Transverse colon (tissue), 4 donors: ENCODE results near the gene MRPL14. TPM values are rescaled to one million over a fixed set of nuclear protein-coding genes. Genes with fewer than 3 reads are reported as not detected.

ENCODE experiments used
- DNase-seq: peaks from one replicate; pipeline ENCODE4 v3.0.0-alpha.2; 2019
- H3K27ac ChIP-seq, 4 donors: fragments of 200-600 bp; sonication (generic); 2 replicates each; pipeline ENCODE4 v1.5.1; 2016 to 2018; ENCODE audit warnings: inconsistent platforms in 4 of 4
- H3K27me3 ChIP-seq: fragments of 200-600 bp; sonication (generic); 2 replicates; pipeline ENCODE4 v1.5.1; 2017; ENCODE audit warnings: inconsistent platforms
- H3K36me3 ChIP-seq, 4 donors: fragments of 200-600 bp; sonication (generic); 2 replicates each; pipeline ENCODE4 v1.5.1; 2017 to 2019; ENCODE audit warnings: inconsistent platforms in 4 of 4
- H3K4me1 ChIP-seq, 4 donors: fragments of 200-600 bp; sonication (generic); 2 replicates each; pipeline ENCODE4 v1.5.1; 2017 to 2020; ENCODE audit warnings: inconsistent platforms in 4 of 4
- H3K4me3 ChIP-seq, 4 donors: fragments of 200-600 bp; sonication (generic); 1 replicate in 1 of 4; 2 replicates in 3 of 4; pipeline versions ENCODE4 v1.5.1 to v1.6.1; 2017 to 2019; ENCODE audit warnings: inconsistent platforms in 4 of 4
- H3K9me3 ChIP-seq, 2 donors: fragments of 200-600 bp; sonication (generic); 2 replicates each; pipeline ENCODE4 v1.5.1; 2017 to 2019; ENCODE audit warnings: inconsistent platforms in 2 of 2
- EP300 ChIP-seq: sonication (generic); formaldehyde crosslinking; IDR thresholded peaks from one replicate; pipeline ENCODE4 v1.6.1; 2017; ENCODE audit warnings: antibody characterized with exemption, low read depth
- POLR2A ChIP-seq: fragments of 450-650 bp; IDR thresholded peaks from one replicate; pipeline ENCODE4 v1.6.1; 2016; ENCODE audit warnings: antibody characterized with exemption, mild to moderate bottlenecking, moderate library complexity
- POLR2AphosphoS5 ChIP-seq, 3 donors: sonication (generic); formaldehyde crosslinking; IDR thresholded peaks; one replicate each; pipeline ENCODE4 v1.6.1; 2016; ENCODE audit warnings: antibody characterized with exemption in 3 of 3
- WGBS, 2 donors: methylation state at CpG; one replicate each; pipeline ENCODE4 v1.1.5; 2018; ENCODE audit warnings: low coverage in 1 of 2; 5-methylcytosine and 5-hydroxymethylcytosine counted together
- in situ Hi-C, 4 donors: fragments of 200-750 bp; cut with MboI; loops; one replicate each; pipeline versions ENCODE4 v1.15.0 to v1.15.1; 2017; ENCODE audit warnings: low sequenced_read_pairs in 3 of 4, low pct_ligation_motif_present in 1 of 4, low pct_unique_long_range_greater_than_20kb in 1 of 4
- intact Hi-C: fragments of 100-400 bp; cut with DNase I; formaldehyde crosslinking; loops from one replicate; pipeline ENCODE4 v1.15.1; 2023; ENCODE audit warnings: low total_unique reads
- total RNA-seq, 4 donors: library from RNA; depleted of rRNA; stranded (reverse); fragments of >200 nt; gene quantifications; one replicate each; pipeline ENCODE4 v1.1.0, GENCODE V29; 2016
- TF ChIP-seq, protein P1 (sequence below), 5 experiments: fragments of 200-600 bp in 3 of 5; fragments of 450-650 bp in 2 of 5; sonication (generic) in 3 of 5; IDR thresholded peaks; 1 replicate in 2 of 5; 2 replicates in 3 of 5; pipeline ENCODE4 v1.5.1; 2016 to 2017; ENCODE audit warnings: antibody characterized with exemption in 5 of 5, inconsistent platforms in 3 of 5, mild to moderate bottlenecking in 2 of 5, moderate library complexity in 1 of 5

The MRPL14 gene
- total RNA-seq, 4 donors from 2014 or later = 15.5 to 54.6 (median 45.9) TPM

DNA sequence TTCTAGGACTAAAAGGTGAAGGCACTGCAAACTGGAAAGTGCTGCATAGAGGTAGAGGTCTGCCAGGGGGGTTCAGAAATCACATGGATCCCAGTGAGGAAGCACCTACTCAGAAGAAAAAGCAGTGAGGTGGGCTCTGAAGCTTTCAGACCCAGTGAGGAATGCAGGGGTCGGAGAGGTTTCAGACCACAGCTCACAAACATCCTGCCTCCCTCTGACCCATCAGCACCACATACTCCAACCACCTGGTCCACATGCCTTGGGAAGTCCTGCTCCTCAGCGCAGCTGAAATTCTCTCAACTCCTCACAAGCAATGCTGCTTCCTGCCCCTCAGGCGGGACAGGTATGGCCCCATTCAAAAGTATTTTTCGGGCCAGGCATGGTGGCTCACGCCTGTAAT, 20.2 kb downstream of the MRPL14 start:
- peaks cover 0 to 9% (median 2%) of the 10 kb centered on the region in 4 donors for H3K36me3 ChIP-seq
- in situ Hi-C loops = no loop called here
- no peak overlapping the region for H3K4me3 ChIP-seq
- H3K27me3 ChIP-seq = no peaks in the 10 kb centered on the region
- intact Hi-C loops = no loop called here
- no peaks in the 10 kb centered on the region for H3K9me3 ChIP-seq
- no peak overlapping the region for H3K27ac ChIP-seq
- DNase-seq = no peak
- peaks cover 0 to 9% (median 3%) of the 10 kb centered on the region in 4 donors for H3K4me1 ChIP-seq
- TF ChIP-seq POLR2A (no peak), EP300 (no peak), POLR2AphosphoS5 (IDR thresholded peaks at IDR 0.05) (no peak)
- TF ChIP-seq, protein P1, sequence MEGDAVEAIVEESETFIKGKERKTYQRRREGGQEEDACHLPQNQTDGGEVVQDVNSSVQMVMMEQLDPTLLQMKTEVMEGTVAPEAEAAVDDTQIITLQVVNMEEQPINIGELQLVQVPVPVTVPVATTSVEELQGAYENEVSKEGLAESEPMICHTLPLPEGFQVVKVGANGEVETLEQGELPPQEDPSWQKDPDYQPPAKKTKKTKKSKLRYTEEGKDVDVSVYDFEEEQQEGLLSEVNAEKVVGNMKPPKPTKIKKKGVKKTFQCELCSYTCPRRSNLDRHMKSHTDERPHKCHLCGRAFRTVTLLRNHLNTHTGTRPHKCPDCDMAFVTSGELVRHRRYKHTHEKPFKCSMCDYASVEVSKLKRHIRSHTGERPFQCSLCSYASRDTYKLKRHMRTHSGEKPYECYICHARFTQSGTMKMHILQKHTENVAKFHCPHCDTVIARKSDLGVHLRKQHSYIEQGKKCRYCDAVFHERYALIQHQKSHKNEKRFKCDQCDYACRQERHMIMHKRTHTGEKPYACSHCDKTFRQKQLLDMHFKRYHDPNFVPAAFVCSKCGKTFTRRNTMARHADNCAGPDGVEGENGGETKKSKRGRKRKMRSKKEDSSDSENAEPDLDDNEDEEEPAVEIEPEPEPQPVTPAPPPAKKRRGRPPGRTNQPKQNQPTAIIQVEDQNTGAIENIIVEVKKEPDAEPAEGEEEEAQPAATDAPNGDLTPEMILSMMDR (IDR thresholded peaks at IDR 0.05) = no peak
- 97 to 100% methylated on average over 2 to 5 of the region's 5 CpGs for WGBS, 2 donors

DNA sequence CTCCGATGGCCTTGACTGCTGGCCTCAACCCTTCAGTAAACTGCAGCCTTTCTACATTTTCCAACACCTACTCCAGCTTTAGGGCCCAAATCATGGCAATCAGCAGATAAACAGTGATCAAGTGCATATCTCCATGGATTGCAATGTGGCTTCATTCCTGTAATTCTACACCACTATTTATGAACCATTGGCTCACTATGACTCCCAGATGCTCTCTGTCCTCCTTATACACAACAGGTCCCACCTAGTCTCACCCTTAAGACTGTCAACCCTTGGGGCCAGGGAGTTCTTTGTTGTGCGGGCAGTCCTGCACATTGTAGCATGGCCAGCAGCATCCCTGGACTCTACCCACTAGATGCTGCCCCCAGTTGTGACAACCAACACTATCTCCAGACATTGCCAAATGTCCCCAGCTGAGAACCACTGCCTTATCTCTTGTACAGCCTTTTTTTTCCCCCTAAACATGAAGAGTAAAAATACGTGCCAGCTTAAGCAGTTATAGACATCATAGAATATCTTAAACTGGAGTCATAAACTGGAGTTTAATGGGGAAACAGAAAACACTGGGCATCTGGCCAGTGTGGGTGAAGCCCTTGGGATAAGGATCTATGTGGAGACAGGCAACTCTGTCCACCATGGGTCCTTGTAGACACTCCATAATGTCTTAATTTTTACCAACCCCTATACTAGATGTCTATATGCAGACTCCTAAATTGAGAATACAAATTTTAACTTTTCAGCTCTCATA, 21.1 kb downstream of the MRPL14 start:
- H3K27me3 ChIP-seq = no peaks in the 10 kb centered on the region
- 72 to 83% methylated on average over 2 to 3 of the region's 3 CpGs for WGBS, 2 donors
- no peak for TF ChIP-seq POLR2AphosphoS5 (IDR thresholded peaks at IDR 0.05)
- TF ChIP-seq EP300 = no peak
- no peak for TF ChIP-seq POLR2A
- TF ChIP-seq, protein P1 (IDR thresholded peaks at IDR 0.05) = no peak
- no peak for DNase-seq
- no peak overlapping the region for H3K27ac ChIP-seq
- H3K4me3 ChIP-seq = no peak overlapping the region
- H3K9me3 ChIP-seq = no peaks in the 10 kb centered on the region
- peaks cover 0 to 9% (median 0%) of the 10 kb centered on the region in 4 donors for H3K4me1 ChIP-seq
- intact Hi-C loops = no loop called here
- in situ Hi-C loops = no loop called here
- H3K36me3 ChIP-seq = peaks cover 0 to under 1% (median 0%) of the 10 kb centered on the region in 4 donors

DNA sequence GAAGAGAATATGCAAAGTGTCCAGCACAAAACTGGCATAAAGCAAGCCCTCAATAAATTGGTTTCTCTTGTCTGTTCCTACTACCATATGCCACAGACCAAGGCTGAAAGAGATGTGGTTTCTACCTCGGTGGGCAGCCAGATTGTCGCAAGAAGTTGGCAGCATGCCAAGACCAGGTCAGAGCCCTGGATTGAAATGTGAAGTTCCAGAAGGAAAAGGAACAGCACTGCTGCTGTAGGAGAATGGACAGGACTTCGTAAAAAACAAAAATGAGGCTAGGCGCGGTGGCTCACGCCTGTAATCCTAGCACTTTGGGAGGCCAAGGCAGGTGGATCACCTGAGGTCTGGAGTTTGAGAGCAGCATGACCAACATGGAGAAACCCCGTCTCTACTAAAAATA, 22.1 kb downstream of the MRPL14 start:
- no peaks in the 10 kb centered on the region for H3K36me3 ChIP-seq
- DNase-seq = no peak
- H3K27ac ChIP-seq = no peak overlapping the region
- in situ Hi-C loops = no loop called here
- WGBS, 2 donors = 87% methylated on average over 7 of the region's 7 CpGs; no CpG with 5 or more reads in 1 of the 2 donors
- no peaks in the 10 kb centered on the region for H3K27me3 ChIP-seq
- TF ChIP-seq, protein P1 (IDR thresholded peaks at IDR 0.05) = no peak
- TF ChIP-seq POLR2A (no peak), POLR2AphosphoS5 (IDR thresholded peaks at IDR 0.05) (no peak)
- no peak overlapping the region for H3K4me3 ChIP-seq
- intact Hi-C loops = no loop called here
- peaks cover 0 to 9% (median 0%) of the 10 kb centered on the region in 4 donors for H3K4me1 ChIP-seq
- H3K9me3 ChIP-seq = no peaks in the 10 kb centered on the region

- DNase-seq = no peak
- in situ Hi-C loops (loop anchor here in 2 of 4 donors (5.0 kb wide), 1 partner anchor 48 kb away; no protein-coding TSS in a partner anchor), intact Hi-C loops (no loop called here)
- no peak overlapping the region for H3K4me3 ChIP-seq
- no peaks in the 10 kb centered on the region for H3K9me3 ChIP-seq
- no peaks in the 10 kb centered on the region for H3K36me3 ChIP-seq
- H3K27ac ChIP-seq = no peak overlapping the region
- 77 to 80% methylated on average over 1 to 3 of the region's 3 CpGs for WGBS, 2 donors
- peaks cover 0 to 9% (median 0%) of the 10 kb centered on the region in 4 donors for H3K4me1 ChIP-seq
- TF ChIP-seq POLR2AphosphoS5 (IDR thresholded peaks at IDR 0.05) (peak in 1 of 3 donors; percentile 4), EP300 (no peak)
- no peaks in the 10 kb centered on the region for H3K27me3 ChIP-seq
Observed at GRCh38 chr6:44104481-44105021, 22.7 kb downstream of the MRPL14 start.
